A549 (cell line): Measurements from ENCODE around the gene PITX1. TPM values are rescaled to one million over a fixed set of nuclear protein-coding genes. Genes with fewer than 3 reads are reported as not detected.

Experiments used
- ATAC-seq, 2 experiments: fragments of 200-7000 bp in 1 of 2; fragments of >200 bp in 1 of 2; cut with Nextera tagmentation in 1 of 2; cut with Tn5 transposase in 1 of 2; 3 replicates each; pipeline versions ENCODE4 v1.8.0 to v1.9.1; 2018 to 2020; ENCODE audit warnings: mild to moderate bottlenecking in 1 of 2, moderate library complexity in 1 of 2
- CTCF ChIA-PET: fragments of 300-600 bp; sonication (Branson Sonifier 250); formaldehyde crosslinking; extraction: SDS; loops from one replicate; lab custom pipeline; 2021; ENCODE audit warnings: antibody characterized with exemption, inconsistent platforms; lab: Yijun Ruan, JAX
- POLR2A ChIA-PET: fragments of 350-600 bp; formaldehyde crosslinking; extraction: SDS; loops from one replicate; lab custom pipeline; 2021; ENCODE audit warnings: antibody characterized with exemption, inconsistent platforms; lab: Yijun Ruan, JAX
- DNase-seq, 2 experiments: peaks; one replicate each; pipeline versions ENCODE4 v3.0.0 to v3.0.0-alpha.2; 2011 to 2016; ENCODE audit warnings: low read depth in 1 of 2, low spot score in 1 of 2
- FAIRE-seq: peaks from 2 replicates; lab custom pipeline; 2011; peaks lifted over from hg19 to GRCh38; lab: Jason Lieb, UNC
- H3K27ac ChIP-seq, 2 experiments: fragments of >200 bp; sonication (Bioruptor Twin); formaldehyde crosslinking; 3 replicates each; pipeline ENCODE4 v1.5.1; 2016 to 2017
- H3K4me1 ChIP-seq: fragments of >200 bp; sonication (Bioruptor Twin); formaldehyde crosslinking; 3 replicates; pipeline ENCODE4 v1.6.1; 2016
- H3K4me2 ChIP-seq: fragments of >200 bp; sonication (Bioruptor Twin); formaldehyde crosslinking; 3 replicates; pipeline ENCODE4 v1.6.1; 2016
- H3K4me3 ChIP-seq: fragments of >200 bp; sonication (Bioruptor Twin); formaldehyde crosslinking; 3 replicates; pipeline ENCODE4 v1.5.1; 2016
- H3K9me3 ChIP-seq: fragments of >200 bp; sonication (Bioruptor Twin); formaldehyde crosslinking; 3 replicates; pipeline ENCODE4 v1.6.1; 2016
- BCL3 ChIP-seq: fragments of >200 bp; sonication (Bioruptor Twin); formaldehyde crosslinking; IDR thresholded peaks from 3 replicates; pipeline ENCODE4 v1.6.1; 2016
- BHLHE40 ChIP-seq: IDR thresholded peaks from 2 replicates; pipeline ENCODE4 v1.6.1; 2012; ENCODE audit warnings: low read depth, low read length, inconsistent platforms
- CEBPB ChIP-seq, 2 experiments: fragments of >200 bp in 1 of 2; sonication (Bioruptor Twin) in 1 of 2; formaldehyde crosslinking in 1 of 2; IDR thresholded peaks; 2 replicates each; pipeline ENCODE4 v1.6.1; 2012 to 2016
- CHD2 ChIP-seq: fragments of 150-350 bp; IDR thresholded peaks from 2 replicates; pipeline ENCODE4 v1.6.1; 2014; ENCODE audit warnings: low read length; ENCODE audit not compliant: partially characterized antibody
- CTCF ChIP-seq: fragments of >200 bp; sonication (Bioruptor Twin); formaldehyde crosslinking; IDR thresholded peaks from 3 replicates; pipeline ENCODE4 v1.5.1; 2016
- EP300 ChIP-seq, 2 experiments: fragments of >200 bp; sonication (Bioruptor Twin); formaldehyde crosslinking; IDR thresholded peaks; 2 replicates in 1 of 2; 3 replicates in 1 of 2; pipeline ENCODE4 v1.6.1; 2016 to 2017
- GATA3 ChIP-seq: IDR thresholded peaks from 2 replicates; pipeline ENCODE4 v1.6.1; 2012; ENCODE audit warnings: borderline replicate concordance
- HEYL ChIP-seq: fragments of 250-450 bp; sonication (Bioruptor Pico); IDR thresholded peaks from 2 replicates; pipeline ENCODE4 v1.8.0; 2021; ENCODE audit warnings: mild to moderate bottlenecking, moderate library complexity
- HOXA7 ChIP-seq: fragments of 250-450 bp; sonication (Bioruptor Pico); IDR thresholded peaks from 2 replicates; pipeline ENCODE4 v1.5.0; 2020; ENCODE audit warnings: mild to moderate bottlenecking, moderate library complexity
- HOXB5 ChIP-seq: fragments of 250-450 bp; sonication (Bioruptor Pico); IDR thresholded peaks from 2 replicates; pipeline ENCODE4 v1.5.0; 2020; ENCODE audit warnings: mild to moderate bottlenecking, moderate library complexity
- JUN ChIP-seq, 2 experiments: fragments of >200 bp; sonication (Bioruptor Twin); formaldehyde crosslinking; IDR thresholded peaks; 2 replicates in 1 of 2; 3 replicates in 1 of 2; pipeline ENCODE4 v1.6.1; 2016 to 2017
- JUNB ChIP-seq: fragments of >200 bp; sonication (Bioruptor Twin); formaldehyde crosslinking; IDR thresholded peaks from 2 replicates; pipeline ENCODE4 v1.6.1; 2016
- KDM5A ChIP-seq: fragments of 200-600 bp; sonication (generic); IDR thresholded peaks from 2 replicates; pipeline ENCODE4 v1.6.1; 2016; ENCODE audit warnings: antibody characterized with exemption, mild to moderate bottlenecking
- MAFK ChIP-seq: fragments of 450-650 bp; IDR thresholded peaks from 2 replicates; pipeline ENCODE4 v1.6.1; 2014; ENCODE audit not compliant: partially characterized antibody
- MYC ChIP-seq: IDR thresholded peaks from 2 replicates; pipeline ENCODE4 v1.6.1; 2012; ENCODE audit warnings: mild to moderate bottlenecking, inconsistent platforms, low read length, improper control_type of control experiment, borderline replicate concordance
- NFE2L2 ChIP-seq: fragments of 150-350 bp; conservative IDR thresholded peaks from 2 replicates; pipeline ENCODE4 v1.6.1; 2014; ENCODE audit warnings: low read length
- PHF8 ChIP-seq: fragments of 200-600 bp; sonication (generic); IDR thresholded peaks from 2 replicates; pipeline ENCODE4 v1.6.1; 2016; ENCODE audit warnings: low read depth, mild to moderate bottlenecking, antibody characterized with exemption, moderate library complexity, borderline replicate concordance
- RARB ChIP-seq: fragments of 250-450 bp; sonication (Bioruptor Pico); IDR thresholded peaks from 2 replicates; pipeline ENCODE4 v1.8.0; 2021; ENCODE audit warnings: mild to moderate bottlenecking, moderate library complexity
- REST ChIP-seq: fragments of 200-600 bp; sonication (generic); IDR thresholded peaks from 2 replicates; pipeline ENCODE4 v1.6.1; 2016; ENCODE audit warnings: antibody characterized with exemption, mild to moderate bottlenecking, moderate library complexity
- ZNF302 ChIP-seq: fragments of 250-450 bp; sonication (Bioruptor Pico); IDR thresholded peaks from 2 replicates; pipeline ENCODE4 v1.9.0; 2021; ENCODE audit warnings: inconsistent platforms, mild to moderate bottlenecking, moderate library complexity
- ZSCAN20 ChIP-seq: fragments of 250-450 bp; sonication (Bioruptor Pico); IDR thresholded peaks from 2 replicates; pipeline ENCODE4 v1.8.0; 2022; ENCODE audit warnings: mild to moderate bottlenecking, moderate library complexity
- WGBS: methylation state at CpG from one replicate; pipeline ENCODE4 v1.1.6; 2017; ENCODE audit errors: missing lambda C conversion rate; 5-methylcytosine and 5-hydroxymethylcytosine counted together
- polyA plus RNA-seq, 4 experiments: library from polyadenylated mRNA; depleted of rRNA in 3 of 4; stranded (reverse); fragments of >200 nt; fragmentation: RNase III in 1 of 4; extraction: RNeasy Plus Mini Kit Qiagen cat#74134 plus additional on column Dnase treatment in 1 of 4; gene quantifications; 2 replicates in 3 of 4; 3 replicates in 1 of 4; pipeline ENCODE4 v1.2.3, GENCODE V29; 2011 to 2017
- TF ChIP-seq, protein P1 (sequence below): fragments of 150-350 bp; IDR thresholded peaks from 2 replicates; pipeline ENCODE4 v1.6.1; 2014; ENCODE audit warnings: low read depth, mild to moderate bottlenecking, low read length
- TF ChIP-seq, protein P2 (sequence below): IDR thresholded peaks from 2 replicates; pipeline ENCODE4 v1.6.1; 2012; ENCODE audit warnings: low read depth, borderline replicate concordance

PITX1 gene
- polyA plus RNA-seq, 2 of the 4 experiments (the other 2 are of a cell fraction) = 11.1 to 16.7 TPM

GRCh38 chr5:135069895-135070657 is 36.0 kb upstream of the PITX1 start:
- no peak for DNase-seq
- Histone ChIP-seq H3K4me1 (no peaks in the 10 kb centered on the region), H3K4me2 (no peak overlapping the region), H3K27ac (no peak overlapping the region), H3K9me3 (no peaks in the 10 kb centered on the region), H3K4me3 (no peak overlapping the region)
- no peak for ATAC-seq
- WGBS = 77% methylated on average over 17 of the region's 19 CpGs
- ChIA-PET CTCF (interaction anchor here (1.3 kb wide), 1 partner anchor 9 kb away, joined by 3 read pairs; no protein-coding TSS in a partner anchor), POLR2A (no interaction called here)
- TF ChIP-seq, protein P1, sequence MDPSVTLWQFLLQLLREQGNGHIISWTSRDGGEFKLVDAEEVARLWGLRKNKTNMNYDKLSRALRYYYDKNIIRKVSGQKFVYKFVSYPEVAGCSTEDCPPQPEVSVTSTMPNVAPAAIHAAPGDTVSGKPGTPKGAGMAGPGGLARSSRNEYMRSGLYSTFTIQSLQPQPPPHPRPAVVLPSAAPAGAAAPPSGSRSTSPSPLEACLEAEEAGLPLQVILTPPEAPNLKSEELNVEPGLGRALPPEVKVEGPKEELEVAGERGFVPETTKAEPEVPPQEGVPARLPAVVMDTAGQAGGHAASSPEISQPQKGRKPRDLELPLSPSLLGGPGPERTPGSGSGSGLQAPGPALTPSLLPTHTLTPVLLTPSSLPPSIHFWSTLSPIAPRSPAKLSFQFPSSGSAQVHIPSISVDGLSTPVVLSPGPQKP = no peak
- TF ChIP-seq HOXA7 (CRISPR knock-in tag) = no peak
- no peak for TF ChIP-seq MAFK
- no peak for TF ChIP-seq REST
- no peak for TF ChIP-seq GATA3
- TF ChIP-seq EP300 (IDR thresholded peaks at IDR 0.05) = no peak
- TF ChIP-seq NFE2L2 = no peak
- TF ChIP-seq JUNB = no peak
- TF ChIP-seq BHLHE40 = no peak
- TF ChIP-seq JUN (IDR thresholded peaks at IDR 0.05) = no peak
- no peak for TF ChIP-seq HOXB5 (CRISPR knock-in tag)
- TF ChIP-seq, protein P2, sequence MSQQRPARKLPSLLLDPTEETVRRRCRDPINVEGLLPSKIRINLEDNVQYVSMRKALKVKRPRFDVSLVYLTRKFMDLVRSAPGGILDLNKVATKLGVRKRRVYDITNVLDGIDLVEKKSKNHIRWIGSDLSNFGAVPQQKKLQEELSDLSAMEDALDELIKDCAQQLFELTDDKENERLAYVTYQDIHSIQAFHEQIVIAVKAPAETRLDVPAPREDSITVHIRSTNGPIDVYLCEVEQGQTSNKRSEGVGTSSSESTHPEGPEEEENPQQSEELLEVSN = no peak
- TF ChIP-seq KDM5A = no peak
- no peak for TF ChIP-seq BCL3
- FAIRE-seq = no peak

DNA sequence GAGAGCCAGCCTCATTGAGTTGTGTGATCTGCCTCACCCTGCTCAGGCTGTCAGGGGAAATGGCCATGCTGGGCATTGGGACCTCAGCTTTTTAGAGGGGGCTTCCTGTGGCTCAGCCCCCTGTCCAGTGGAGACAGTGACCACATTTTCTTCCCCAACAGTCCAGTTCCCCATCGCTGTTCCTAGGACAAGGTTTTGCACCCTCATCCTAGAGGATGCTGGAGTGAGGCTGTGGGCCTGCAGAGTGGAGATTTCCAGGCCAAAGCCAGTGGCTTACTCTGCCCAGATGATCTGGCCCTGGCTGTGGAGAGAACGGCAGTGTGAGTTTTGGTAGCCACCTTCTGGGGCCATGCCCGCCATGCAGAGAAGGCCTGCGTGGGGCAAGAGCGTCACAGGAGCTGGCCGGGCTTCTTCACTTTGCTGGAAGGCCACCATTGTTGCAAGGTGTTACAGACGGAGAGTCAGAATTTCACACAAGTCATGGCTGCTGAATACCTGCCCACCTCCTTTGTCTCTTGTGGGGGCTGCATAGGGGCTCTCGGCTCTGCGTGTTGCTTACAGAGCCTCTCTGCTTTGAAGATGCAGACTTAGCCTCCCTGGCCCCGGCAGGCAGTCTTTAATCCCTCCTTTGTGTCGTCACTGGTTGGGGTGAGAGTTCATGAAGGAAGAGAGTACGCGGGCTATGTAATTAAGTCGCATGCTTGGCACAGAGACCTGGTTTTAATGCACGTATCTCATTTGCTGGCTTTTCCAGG is 35.2 kb upstream of the PITX1 start:
- ChIA-PET CTCF (interaction anchor here (0.7 to 1.3 kb wide), 2 partner anchors 10 to 45 kb away, joined by 3 to 4 read pairs; no protein-coding TSS in a partner anchor), POLR2A (no interaction called here)
- ATAC-seq (no peak), DNase-seq (no peak), FAIRE-seq (no peak)
- Histone ChIP-seq H3K4me2 (no peak overlapping the region), H3K4me3 (no peak overlapping the region), H3K4me1 (no peaks in the 10 kb centered on the region), H3K9me3 (no peaks in the 10 kb centered on the region), H3K27ac (no peak overlapping the region)
- WGBS = 89% methylated on average over 13 of the region's 15 CpGs
- TF ChIP-seq HOXB5 (CRISPR knock-in tag) (no peak), CTCF (no peak), PHF8 (no peak), CHD2 (no peak), RARB (CRISPR knock-in tag) (no peak), ZSCAN20 (CRISPR knock-in tag) (no peak), ZNF302 (no peak), MYC (no peak), HEYL (CRISPR knock-in tag) (no peak), JUN (IDR thresholded peaks at IDR 0.05) (no peak), CEBPB (IDR thresholded peaks at IDR 0.05) (no peak)
- TF ChIP-seq, protein P1 = no peak
- TF ChIP-seq, protein P2 = no peak
